A549 (cell line): ENCODE data around the gene ZNF212. TPM values are rescaled to one million over a fixed set of nuclear protein-coding genes. Genes with fewer than 3 reads are reported as not detected.
"Not testable (repeated sequence)": the region's sequence is repeated elsewhere in the genome, so short reads cannot be mapped to it uniquely, and the experiment has no call there.

ENCODE experiments used
- ATAC-seq, 2 experiments: fragments of 200-7000 bp in 1 of 2; fragments of >200 bp in 1 of 2; cut with Nextera tagmentation in 1 of 2; cut with Tn5 transposase in 1 of 2; 3 replicates each; pipeline versions ENCODE4 v1.8.0 to v1.9.1; 2018 to 2020; ENCODE audit warnings: mild to moderate bottlenecking in 1 of 2, moderate library complexity in 1 of 2
- CTCF ChIA-PET: fragments of 300-600 bp; sonication (Branson Sonifier 250); formaldehyde crosslinking; extraction: SDS; loops from one replicate; lab custom pipeline; 2021; ENCODE audit warnings: antibody characterized with exemption, inconsistent platforms; lab: Yijun Ruan, JAX
- POLR2A ChIA-PET: fragments of 350-600 bp; formaldehyde crosslinking; extraction: SDS; loops from one replicate; lab custom pipeline; 2021; ENCODE audit warnings: antibody characterized with exemption, inconsistent platforms; lab: Yijun Ruan, JAX
- DNase-seq, 2 experiments: peaks; one replicate each; pipeline versions ENCODE4 v3.0.0 to v3.0.0-alpha.2; 2011 to 2016; ENCODE audit warnings: low read depth in 1 of 2, low spot score in 1 of 2
- FAIRE-seq: peaks from 2 replicates; lab custom pipeline; 2011; peaks lifted over from hg19 to GRCh38; lab: Jason Lieb, UNC
- H3K27ac ChIP-seq, 2 experiments: fragments of >200 bp; sonication (Bioruptor Twin); formaldehyde crosslinking; 3 replicates each; pipeline ENCODE4 v1.5.1; 2016 to 2017
- H3K4me1 ChIP-seq: fragments of >200 bp; sonication (Bioruptor Twin); formaldehyde crosslinking; 3 replicates; pipeline ENCODE4 v1.6.1; 2016
- H3K4me2 ChIP-seq: fragments of >200 bp; sonication (Bioruptor Twin); formaldehyde crosslinking; 3 replicates; pipeline ENCODE4 v1.6.1; 2016
- H3K4me3 ChIP-seq: fragments of >200 bp; sonication (Bioruptor Twin); formaldehyde crosslinking; 3 replicates; pipeline ENCODE4 v1.5.1; 2016
- H3K9me3 ChIP-seq: fragments of >200 bp; sonication (Bioruptor Twin); formaldehyde crosslinking; 3 replicates; pipeline ENCODE4 v1.6.1; 2016
- BHLHE40 ChIP-seq: IDR thresholded peaks from 2 replicates; pipeline ENCODE4 v1.6.1; 2012; ENCODE audit warnings: low read depth, low read length, inconsistent platforms
- CBX2 ChIP-seq: fragments of 200-600 bp; sonication (generic); IDR thresholded peaks from 2 replicates; pipeline ENCODE4 v1.6.1; 2016; ENCODE audit warnings: low read depth, mild to moderate bottlenecking, borderline replicate concordance
- CEBPB ChIP-seq, 2 experiments: fragments of >200 bp in 1 of 2; sonication (Bioruptor Twin) in 1 of 2; formaldehyde crosslinking in 1 of 2; IDR thresholded peaks; 2 replicates each; pipeline ENCODE4 v1.6.1; 2012 to 2016
- CTCF ChIP-seq: fragments of >200 bp; sonication (Bioruptor Twin); formaldehyde crosslinking; IDR thresholded peaks from 3 replicates; pipeline ENCODE4 v1.5.1; 2016
- EHF ChIP-seq: fragments of 250-450 bp; sonication (Bioruptor Pico); IDR thresholded peaks from 2 replicates; pipeline ENCODE4 v1.5.0; 2020; ENCODE audit warnings: mild to moderate bottlenecking
- EHMT2 ChIP-seq: fragments of 200-600 bp; sonication (generic); IDR thresholded peaks from 2 replicates; pipeline ENCODE4 v1.6.1; 2016; ENCODE audit warnings: antibody characterized with exemption, low read depth, mild to moderate bottlenecking, moderate library complexity
- EP300 ChIP-seq, 2 experiments: fragments of >200 bp; sonication (Bioruptor Twin); formaldehyde crosslinking; IDR thresholded peaks; 2 replicates in 1 of 2; 3 replicates in 1 of 2; pipeline ENCODE4 v1.6.1; 2016 to 2017
- ESRRA ChIP-seq: fragments of 150-350 bp; IDR thresholded peaks from 2 replicates; pipeline ENCODE4 v1.6.1; 2014; ENCODE audit warnings: mild to moderate bottlenecking, low read length, borderline replicate concordance
- GATA3 ChIP-seq: IDR thresholded peaks from 2 replicates; pipeline ENCODE4 v1.6.1; 2012; ENCODE audit warnings: borderline replicate concordance
- HDAC2 ChIP-seq: fragments of 200-600 bp; sonication (generic); IDR thresholded peaks from 2 replicates; pipeline ENCODE4 v1.6.1; 2016
- HOXB5 ChIP-seq: fragments of 250-450 bp; sonication (Bioruptor Pico); IDR thresholded peaks from 2 replicates; pipeline ENCODE4 v1.5.0; 2020; ENCODE audit warnings: mild to moderate bottlenecking, moderate library complexity
- JUN ChIP-seq, 2 experiments: fragments of >200 bp; sonication (Bioruptor Twin); formaldehyde crosslinking; IDR thresholded peaks; 2 replicates in 1 of 2; 3 replicates in 1 of 2; pipeline ENCODE4 v1.6.1; 2016 to 2017
- MAZ ChIP-seq: fragments of 150-350 bp; IDR thresholded peaks from 2 replicates; pipeline ENCODE4 v1.6.1; 2014; ENCODE audit warnings: antibody characterized with exemption, low read depth, low read length, borderline replicate concordance
- NFE2L2 ChIP-seq: fragments of 150-350 bp; conservative IDR thresholded peaks from 2 replicates; pipeline ENCODE4 v1.6.1; 2014; ENCODE audit warnings: low read length
- NR3C1 ChIP-seq: fragments of >200 bp; sonication (Bioruptor Twin); formaldehyde crosslinking; IDR thresholded peaks from 3 replicates; pipeline ENCODE4 v1.6.1; 2017
- PHF8 ChIP-seq: fragments of 200-600 bp; sonication (generic); IDR thresholded peaks from 2 replicates; pipeline ENCODE4 v1.6.1; 2016; ENCODE audit warnings: low read depth, mild to moderate bottlenecking, antibody characterized with exemption, moderate library complexity, borderline replicate concordance
- RAD21 ChIP-seq, 2 experiments: fragments of >200 bp in 1 of 2; sonication (Bioruptor Twin) in 1 of 2; formaldehyde crosslinking in 1 of 2; IDR thresholded peaks in 1 of 2; conservative IDR thresholded peaks in 1 of 2; 2 replicates in 1 of 2; 3 replicates in 1 of 2; pipeline ENCODE4 v1.6.1; 2012 to 2018; ENCODE audit warnings: inconsistent platforms in 1 of 2
- ZC3H11A ChIP-seq: fragments of 450-650 bp; IDR thresholded peaks from 2 replicates; pipeline ENCODE4 v1.6.1; 2014; ENCODE audit warnings: antibody characterized with exemption, mild to moderate bottlenecking
- ZFP36 ChIP-seq: fragments of 450-650 bp; IDR thresholded peaks from 2 replicates; pipeline ENCODE4 v1.6.1; 2014; ENCODE audit warnings: borderline replicate concordance; ENCODE audit not compliant: partially characterized antibody
- ZNF302 ChIP-seq: fragments of 250-450 bp; sonication (Bioruptor Pico); IDR thresholded peaks from 2 replicates; pipeline ENCODE4 v1.9.0; 2021; ENCODE audit warnings: inconsistent platforms, mild to moderate bottlenecking, moderate library complexity
- WGBS: methylation state at CpG from one replicate; pipeline ENCODE4 v1.1.6; 2017; ENCODE audit errors: missing lambda C conversion rate; 5-methylcytosine and 5-hydroxymethylcytosine counted together
- polyA plus RNA-seq, 4 experiments: library from polyadenylated mRNA; depleted of rRNA in 3 of 4; stranded (reverse); fragments of >200 nt; fragmentation: RNase III in 1 of 4; extraction: RNeasy Plus Mini Kit Qiagen cat#74134 plus additional on column Dnase treatment in 1 of 4; gene quantifications; 2 replicates in 3 of 4; 3 replicates in 1 of 4; pipeline ENCODE4 v1.2.3, GENCODE V29; 2011 to 2017
- TF ChIP-seq, protein P1 (sequence below): fragments of 250-450 bp; sonication (Bioruptor Pico); IDR thresholded peaks from 2 replicates; pipeline ENCODE4 v1.5.0; 2021; ENCODE audit warnings: mild to moderate bottlenecking, moderate library complexity, borderline replicate concordance
- TF ChIP-seq, protein P2 (sequence below): fragments of >200 bp; sonication (Bioruptor Twin); formaldehyde crosslinking; IDR thresholded peaks from 2 replicates; pipeline ENCODE4 v1.6.1; 2016
- TF ChIP-seq, protein P3 (sequence below): fragments of 150-350 bp; IDR thresholded peaks from 2 replicates; pipeline ENCODE4 v1.6.1; 2014; ENCODE audit warnings: low read depth, mild to moderate bottlenecking, low read length
- TF ChIP-seq, protein P4 (sequence below): fragments of >200 bp; sonication (Bioruptor Twin); formaldehyde crosslinking; IDR thresholded peaks from 3 replicates; pipeline ENCODE4 v1.6.1; 2016

ZNF212 gene
- polyA plus RNA-seq, 2 of the 4 experiments (the other 2 are of a cell fraction): 5.5 to 7.9 TPM

- POLR2A ChIA-PET: no interaction called here
- H3K4me3 ChIP-seq: no peak overlapping the region
Observed at GRCh38 chr7:149245744-149246143, 6.3 kb downstream of the ZNF212 start.

GRCh38 chr7:149248777-149249176 lies 9.3 kb downstream of the ZNF212 start:
- no peak overlapping the region for H3K27ac ChIP-seq
- FAIRE-seq: no peak
- H3K4me3 ChIP-seq: no peak overlapping the region
- POLR2A ChIA-PET: no interaction called here
- H3K4me2 ChIP-seq: no peak overlapping the region
- no peak for ATAC-seq
- no peaks in the 10 kb centered on the region for H3K9me3 ChIP-seq
- H3K4me1 ChIP-seq: no peaks in the 10 kb centered on the region
- no peak for TF ChIP-seq CTCF
- TF ChIP-seq JUN (IDR thresholded peaks at IDR 0.05): no peak
- TF ChIP-seq CBX2: no peak
- TF ChIP-seq, protein P1, sequence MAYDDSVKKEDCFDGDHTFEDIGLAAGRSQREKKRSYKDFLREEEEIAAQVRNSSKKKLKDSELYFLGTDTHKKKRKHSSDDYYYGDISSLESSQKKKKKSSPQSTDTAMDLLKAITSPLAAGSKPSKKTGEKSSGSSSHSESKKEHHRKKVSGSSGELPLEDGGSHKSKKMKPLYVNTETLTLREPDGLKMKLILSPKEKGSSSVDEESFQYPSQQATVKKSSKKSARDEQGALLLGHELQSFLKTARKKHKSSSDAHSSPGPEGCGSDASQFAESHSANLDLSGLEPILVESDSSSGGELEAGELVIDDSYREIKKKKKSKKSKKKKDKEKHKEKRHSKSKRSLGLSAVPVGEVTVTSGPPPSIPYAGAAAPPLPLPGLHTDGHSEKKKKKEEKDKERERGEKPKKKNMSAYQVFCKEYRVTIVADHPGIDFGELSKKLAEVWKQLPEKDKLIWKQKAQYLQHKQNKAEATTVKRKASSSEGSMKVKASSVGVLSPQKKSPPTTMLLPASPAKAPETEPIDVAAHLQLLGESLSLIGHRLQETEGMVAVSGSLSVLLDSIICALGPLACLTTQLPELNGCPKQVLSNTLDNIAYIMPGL (CRISPR knock-in tag): no peak
- no peak for TF ChIP-seq BHLHE40
- no peak for TF ChIP-seq CEBPB (IDR thresholded peaks at IDR 0.05)
- TF ChIP-seq HDAC2: no peak
- TF ChIP-seq EHF (CRISPR knock-in tag): no peak
- no peak for TF ChIP-seq EP300 (IDR thresholded peaks at IDR 0.05)
- TF ChIP-seq PHF8: no peak
- TF ChIP-seq, protein P2, sequence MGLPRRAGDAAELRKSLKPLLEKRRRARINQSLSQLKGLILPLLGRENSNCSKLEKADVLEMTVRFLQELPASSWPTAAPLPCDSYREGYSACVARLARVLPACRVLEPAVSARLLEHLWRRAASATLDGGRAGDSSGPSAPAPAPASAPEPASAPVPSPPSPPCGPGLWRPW: no peak
- TF ChIP-seq ZFP36: no peak
- TF ChIP-seq ZNF302 (CRISPR knock-in tag): no peak
- TF ChIP-seq, protein P3, sequence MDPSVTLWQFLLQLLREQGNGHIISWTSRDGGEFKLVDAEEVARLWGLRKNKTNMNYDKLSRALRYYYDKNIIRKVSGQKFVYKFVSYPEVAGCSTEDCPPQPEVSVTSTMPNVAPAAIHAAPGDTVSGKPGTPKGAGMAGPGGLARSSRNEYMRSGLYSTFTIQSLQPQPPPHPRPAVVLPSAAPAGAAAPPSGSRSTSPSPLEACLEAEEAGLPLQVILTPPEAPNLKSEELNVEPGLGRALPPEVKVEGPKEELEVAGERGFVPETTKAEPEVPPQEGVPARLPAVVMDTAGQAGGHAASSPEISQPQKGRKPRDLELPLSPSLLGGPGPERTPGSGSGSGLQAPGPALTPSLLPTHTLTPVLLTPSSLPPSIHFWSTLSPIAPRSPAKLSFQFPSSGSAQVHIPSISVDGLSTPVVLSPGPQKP: no peak
- TF ChIP-seq GATA3: no peak
- no peak for TF ChIP-seq NR3C1
- no peak for TF ChIP-seq MAZ
- no peak for TF ChIP-seq NFE2L2
- no peak for TF ChIP-seq ZC3H11A
- WGBS: 87% methylated on average over 3 of the region's 3 CpGs
- DNase-seq: no peak
- CTCF ChIA-PET: interaction anchor here (1.2 to 8.6 kb wide), 2 partner anchors 11 to 13 kb away, joined by 3 to 78 read pairs; partner anchors contain the start of gene ZNF783

More at GRCh38 chr7:149245744-149246143, 6.3 kb downstream of the ZNF212 start:
- ATAC-seq (no peak), FAIRE-seq (no peak), DNase-seq (no peak)
- peaks cover 2% of the 10 kb centered on the region; the same call in 1 of the 3 replicates for H3K4me1 ChIP-seq
- no peak overlapping the region for H3K27ac ChIP-seq
- CTCF ChIA-PET: interaction anchor here (0.9 to 8.6 kb wide), 3 partner anchors 9 to 50 kb away, joined by 3 to 78 read pairs (median 4); partner anchors contain the start of genes ZNF282 and ZNF783
- TF ChIP-seq, protein P4, sequence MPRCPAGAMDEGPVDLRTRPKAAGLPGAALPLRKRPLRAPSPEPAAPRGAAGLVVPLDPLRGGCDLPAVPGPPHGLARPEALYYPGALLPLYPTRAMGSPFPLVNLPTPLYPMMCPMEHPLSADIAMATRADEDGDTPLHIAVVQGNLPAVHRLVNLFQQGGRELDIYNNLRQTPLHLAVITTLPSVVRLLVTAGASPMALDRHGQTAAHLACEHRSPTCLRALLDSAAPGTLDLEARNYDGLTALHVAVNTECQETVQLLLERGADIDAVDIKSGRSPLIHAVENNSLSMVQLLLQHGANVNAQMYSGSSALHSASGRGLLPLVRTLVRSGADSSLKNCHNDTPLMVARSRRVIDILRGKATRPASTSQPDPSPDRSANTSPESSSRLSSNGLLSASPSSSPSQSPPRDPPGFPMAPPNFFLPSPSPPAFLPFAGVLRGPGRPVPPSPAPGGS: no peak
- TF ChIP-seq EHMT2 (no peak), HOXB5 (CRISPR knock-in tag) (no peak), ESRRA (no peak), RAD21 (conservative IDR thresholded peaks at IDR 0.05 in 1 of 2, IDR thresholded peaks at IDR 0.05 in 1 of 2) (no peak), EHF (CRISPR knock-in tag) (no peak), NFE2L2 (no peak), ZC3H11A (no peak)
- TF ChIP-seq, protein P1 (CRISPR knock-in tag): no peak
- no peak overlapping the region for H3K4me2 ChIP-seq
- H3K9me3 ChIP-seq: peaks cover 12% of the 10 kb centered on the region
- 96% methylated on average over 5 of the region's 5 CpGs for WGBS

- H3K9me3 ChIP-seq, DNase-seq, FAIRE-seq, H3K4me1 ChIP-seq, H3K27ac ChIP-seq, ATAC-seq, H3K4me2 ChIP-seq, POLR2A ChIA-PET, H3K4me3 ChIP-seq: not testable (repeated sequence)
- CTCF ChIA-PET: interaction anchor here (0.6 to 8.6 kb wide), 4 partner anchors 12 to 1770 kb away, joined by 3 to 78 read pairs (median 3); partner anchors contain the start of gene ZNF783
- 91% methylated on average over 18 of the region's 18 CpGs for WGBS
Observed at GRCh38 chr7:149250151-149250550, 10.7 kb downstream of the ZNF212 start.
